Uterus (tissue), 4 donors: Measurements from ENCODE around the gene TLE1. TPM values are rescaled to one million over a fixed set of nuclear protein-coding genes. Genes with fewer than 3 reads are reported as not detected.

Experiments
- DNase-seq, 2 donors: peaks; one replicate each; pipeline ENCODE4 v3.0.0-alpha.2; 2019 to 2020
- H3K27ac ChIP-seq, 2 donors: fragments of 200-600 bp; sonication (generic); 1 replicate in 1 of 2; 2 replicates in 1 of 2; pipeline ENCODE4 v1.5.1; 2016 to 2018
- H3K27me3 ChIP-seq, 2 donors: fragments of 200-600 bp; sonication (generic); one replicate each; pipeline ENCODE4 v1.5.1; 2018 to 2019; ENCODE audit warnings: control low read depth in 1 of 2
- H3K36me3 ChIP-seq, 2 donors: fragments of 200-600 bp; sonication (generic); one replicate each; pipeline ENCODE4 v1.5.1; 2019; ENCODE audit warnings: control low read depth in 1 of 2
- H3K4me1 ChIP-seq, 2 donors: fragments of 200-600 bp; sonication (generic); one replicate each; pipeline ENCODE4 v1.5.1; 2018 to 2019; ENCODE audit warnings: control low read depth in 1 of 2
- H3K4me3 ChIP-seq, 2 donors: fragments of 200-600 bp; sonication (generic); 1 replicate in 1 of 2; 2 replicates in 1 of 2; pipeline ENCODE4 v1.5.1; 2018 to 2019; ENCODE audit warnings: mild to moderate bottlenecking in 1 of 2
- H3K9me3 ChIP-seq, 2 donors: fragments of 200-600 bp; sonication (generic); one replicate each; pipeline ENCODE4 v1.5.1; 2019; ENCODE audit warnings: control low read depth in 1 of 2
- CTCF ChIP-seq, 4 experiments: fragments of 200-600 bp in 2 of 4; fragments of 450-650 bp in 2 of 4; sonication (generic) in 2 of 4; IDR thresholded peaks; one replicate each; pipeline ENCODE4 v1.5.1; 2016 to 2019; ENCODE audit warnings: antibody characterized with exemption in 4 of 4, mild to moderate bottlenecking in 2 of 4, moderate library complexity in 1 of 4
- POLR2A ChIP-seq, 2 donors: fragments of 450-650 bp; IDR thresholded peaks; one replicate each; pipeline ENCODE4 v1.6.1; 2016; ENCODE audit warnings: antibody characterized with exemption in 2 of 2, mild to moderate bottlenecking in 1 of 2, moderate library complexity in 1 of 2
- intact Hi-C: fragments of 100-400 bp; cut with DNase I; formaldehyde crosslinking; loops from one replicate; pipeline ENCODE4 v1.15.1; 2023; ENCODE audit warnings: low total_unique reads
- total RNA-seq, 4 donors: library from RNA; depleted of rRNA in 3 of 4; stranded (reverse); fragments of >200 nt in 3 of 4; gene quantifications; one replicate each; pipeline versions ENCODE4 v1.1.0 to v1.2.4, GENCODE V29; 2014 to 2023
- donor health status: DM: yes; HTN: yes; CAD: no.

TLE1 gene
- total RNA-seq, 4 donors from 2014 or later = 31.0 to 124 (median 62.6) TPM

GRCh38 chr9:81592887-81593266, 96.5 kb downstream of the TLE1 start:
- Histone ChIP-seq H3K27me3 (no peaks in the 10 kb centered on the region), H3K4me1 (no peaks in the 10 kb centered on the region), H3K27ac (no peak overlapping the region), H3K4me3 (no peak overlapping the region), H3K9me3 (no peaks in the 10 kb centered on the region), H3K36me3 (no peaks in the 10 kb centered on the region)
- intact Hi-C loops = no loop called here
- TF ChIP-seq POLR2A (IDR thresholded peaks at IDR 0.05) (no peak), CTCF (IDR thresholded peaks at IDR 0.05) (no peak)
- DNase-seq = no peak

DNA sequence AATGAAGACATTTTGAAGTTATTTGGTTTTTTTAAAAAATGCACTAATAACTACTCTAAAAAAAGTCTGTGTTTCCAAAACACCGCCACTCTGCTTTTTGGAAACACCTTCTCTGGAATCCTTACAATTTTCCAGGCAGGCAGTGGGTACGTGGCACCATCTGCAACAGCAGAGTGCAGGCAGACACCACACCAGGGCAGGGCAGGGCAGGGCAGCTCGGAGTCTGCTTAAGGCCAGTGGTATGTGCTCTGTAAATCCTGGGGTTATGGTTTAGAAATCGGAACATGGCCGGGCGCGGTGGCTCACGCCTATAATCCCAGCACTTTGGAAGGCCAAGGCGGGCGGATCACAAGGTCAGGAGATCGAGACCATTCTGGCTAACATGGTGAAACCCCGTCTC, 97.6 kb downstream of the TLE1 start:
- H3K27me3 ChIP-seq = no peaks in the 10 kb centered on the region
- no peaks in the 10 kb centered on the region for H3K9me3 ChIP-seq
- TF ChIP-seq CTCF (IDR thresholded peaks at IDR 0.05) (no peak), POLR2A (IDR thresholded peaks at IDR 0.05) (no peak)
- intact Hi-C loops = no loop called here
- DNase-seq = no peak
- H3K36me3 ChIP-seq = no peaks in the 10 kb centered on the region
- no peak overlapping the region for H3K27ac ChIP-seq
- H3K4me1 ChIP-seq = no peaks in the 10 kb centered on the region
- H3K4me3 ChIP-seq = no peak overlapping the region

DNA sequence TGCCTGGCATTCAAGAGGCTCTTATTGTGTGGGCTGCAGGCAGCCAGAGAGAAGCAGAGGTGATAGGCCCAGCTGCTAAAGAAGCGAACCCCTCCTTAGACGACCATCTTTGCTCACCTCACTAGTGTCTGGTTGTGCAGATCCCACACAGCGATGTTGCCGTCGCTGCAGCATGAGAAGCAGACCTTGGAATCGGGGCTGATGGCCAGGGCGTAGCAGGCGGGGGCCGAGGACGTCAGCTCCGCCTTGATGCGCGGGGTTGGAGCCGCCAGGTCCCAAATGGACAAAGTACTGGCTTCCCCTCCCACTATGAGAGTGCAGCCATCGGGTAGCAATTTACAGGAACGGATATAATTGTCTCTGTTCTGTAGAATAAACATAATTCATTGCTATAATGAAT, 98.7 kb downstream of the TLE1 start:
- Histone ChIP-seq H3K27ac (no peak overlapping the region), H3K9me3 (no peaks in the 10 kb centered on the region), H3K4me1 (no peaks in the 10 kb centered on the region), H3K27me3 (no peaks in the 10 kb centered on the region), H3K4me3 (no peak overlapping the region), H3K36me3 (no peaks in the 10 kb centered on the region)
- no peak for TF ChIP-seq POLR2A (IDR thresholded peaks at IDR 0.05)
- DNase-seq = no peak
- intact Hi-C loops = no loop called here

DNA sequence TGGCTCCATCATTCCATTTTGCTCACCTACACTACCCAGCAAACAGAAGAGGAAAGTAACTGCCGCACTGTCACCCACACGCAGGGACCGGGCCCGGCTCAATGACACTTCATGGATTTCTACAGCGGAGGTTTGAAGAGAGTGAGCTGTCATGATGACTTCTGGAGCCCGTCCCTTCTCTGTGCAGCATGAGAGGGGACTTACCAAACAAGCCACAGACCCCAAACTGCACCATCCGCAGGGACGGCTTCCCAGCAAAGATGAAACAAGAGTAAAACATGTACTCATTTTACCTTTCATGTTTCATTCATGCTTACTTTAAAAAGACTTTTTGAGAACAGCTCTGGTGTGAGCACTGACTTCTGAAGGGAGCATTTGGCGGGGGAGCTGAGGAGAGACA, 99.5 kb downstream of the TLE1 start:
- H3K36me3 ChIP-seq = no peaks in the 10 kb centered on the region
- H3K27ac ChIP-seq = no peak overlapping the region
- H3K27me3 ChIP-seq = no peaks in the 10 kb centered on the region
- no peaks in the 10 kb centered on the region for H3K9me3 ChIP-seq
- TF ChIP-seq POLR2A (IDR thresholded peaks at IDR 0.05) (no peak), CTCF (IDR thresholded peaks at IDR 0.05) (no peak)
- H3K4me3 ChIP-seq = no peak overlapping the region
- H3K4me1 ChIP-seq = no peaks in the 10 kb centered on the region
- intact Hi-C loops = no loop called here
- no peak for DNase-seq

DNA sequence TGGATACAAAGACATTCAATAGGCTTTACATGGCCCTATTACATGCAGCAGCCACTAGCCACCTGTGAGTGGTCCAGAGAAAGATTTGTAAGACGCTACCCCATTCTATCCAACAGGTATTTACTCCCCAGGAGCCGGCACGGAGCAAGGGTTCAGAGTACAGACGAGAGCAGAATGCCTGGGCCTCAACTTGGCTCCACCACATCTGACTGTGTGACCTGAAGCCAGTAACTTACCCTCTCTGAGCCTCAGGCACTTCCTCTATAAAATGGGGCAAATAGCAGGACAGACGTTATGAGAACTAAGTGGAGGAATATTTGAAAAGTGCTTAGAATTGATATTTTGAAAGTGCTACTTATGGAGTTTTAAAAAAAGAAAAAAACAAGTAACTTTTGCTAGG, 100.0 kb downstream of the TLE1 start:
- no peaks in the 10 kb centered on the region for H3K36me3 ChIP-seq
- H3K4me3 ChIP-seq = no peak overlapping the region
- no peak for DNase-seq
- TF ChIP-seq POLR2A (IDR thresholded peaks at IDR 0.05) (no peak), CTCF (IDR thresholded peaks at IDR 0.05) (no peak)
- no peaks in the 10 kb centered on the region for H3K9me3 ChIP-seq
- intact Hi-C loops = no loop called here
- no peak overlapping the region for H3K27ac ChIP-seq
- no peaks in the 10 kb centered on the region for H3K27me3 ChIP-seq
- no peaks in the 10 kb centered on the region for H3K4me1 ChIP-seq
